HTR-8/SVneo (cell line): ENCODE results near the gene ATCAY.
"Not testable (repeated sequence)": the region's sequence is repeated elsewhere in the genome, so short reads cannot be mapped to it uniquely, and the experiment has no call there.

ENCODE experiments used
- DNase-seq: peaks from one replicate; pipeline ENCODE4 v3.0.0; 2011; ENCODE audit warnings: low spot score, mixed read lengths; ENCODE audit not compliant: insufficient read length
- FAIRE-seq: peaks from 2 replicates; lab custom pipeline; 2011; peaks lifted over from hg19 to GRCh38; lab: Jason Lieb, UNC

Gene ATCAY

DNA sequence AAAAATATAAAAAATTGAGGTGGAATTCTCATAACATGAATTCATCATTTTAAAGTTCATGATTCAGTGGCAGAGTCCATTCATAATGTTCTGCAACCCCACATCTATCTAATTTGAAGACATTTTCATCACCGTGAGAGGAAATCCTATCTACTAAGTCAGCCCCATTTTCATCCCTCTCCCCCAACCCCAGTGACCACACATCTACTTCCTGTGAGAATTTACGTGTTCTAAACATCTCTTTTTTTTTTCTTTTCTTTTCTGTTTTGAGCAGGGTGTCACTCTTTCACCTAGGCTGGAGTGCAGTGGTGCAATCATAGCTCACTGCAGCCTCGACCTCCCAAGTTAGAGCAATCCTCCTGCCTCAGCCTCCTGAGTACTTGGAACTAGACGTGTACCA lies 17.5 kb downstream of the ATCAY start:
- DNase-seq = no peak
- no peak for FAIRE-seq

GRCh38 chr19:3898426-3898825 lies 17.9 kb downstream of the ATCAY start:
- no peak for DNase-seq
- no peak for FAIRE-seq

GRCh38 chr19:3899531-3900294 lies 19.2 kb downstream of the ATCAY start:
- FAIRE-seq (no peak), DNase-seq (no peak)

- DNase-seq (no peak), FAIRE-seq (no peak)
Measured at GRCh38 chr19:3902317-3902973, 22.0 kb downstream of the ATCAY start.

DNA sequence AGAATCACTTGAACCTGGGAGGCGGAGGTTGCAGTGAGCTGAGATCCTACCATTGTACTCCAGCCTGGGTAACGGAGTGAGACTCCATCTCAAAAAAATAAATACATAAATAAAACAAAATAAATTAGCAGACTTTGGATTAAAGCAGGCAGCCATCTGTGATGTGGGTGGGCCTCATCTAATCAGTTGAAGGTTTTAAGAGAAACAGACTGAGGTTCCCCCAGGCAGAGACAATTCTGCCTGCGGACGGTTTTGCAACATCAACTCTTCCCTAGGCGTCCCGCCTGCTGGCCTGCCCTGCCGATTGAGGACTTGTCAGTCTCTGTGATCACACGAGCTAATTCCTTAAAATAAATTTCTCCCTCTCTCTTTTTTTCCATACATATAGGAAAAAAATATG lies 23.7 kb downstream of the ATCAY start:
- no peak for DNase-seq
- FAIRE-seq = no peak

GRCh38 chr19:3907626-3908265 lies 27.3 kb downstream of the ATCAY start:
- no peak for FAIRE-seq
- DNase-seq = no peak

DNA sequence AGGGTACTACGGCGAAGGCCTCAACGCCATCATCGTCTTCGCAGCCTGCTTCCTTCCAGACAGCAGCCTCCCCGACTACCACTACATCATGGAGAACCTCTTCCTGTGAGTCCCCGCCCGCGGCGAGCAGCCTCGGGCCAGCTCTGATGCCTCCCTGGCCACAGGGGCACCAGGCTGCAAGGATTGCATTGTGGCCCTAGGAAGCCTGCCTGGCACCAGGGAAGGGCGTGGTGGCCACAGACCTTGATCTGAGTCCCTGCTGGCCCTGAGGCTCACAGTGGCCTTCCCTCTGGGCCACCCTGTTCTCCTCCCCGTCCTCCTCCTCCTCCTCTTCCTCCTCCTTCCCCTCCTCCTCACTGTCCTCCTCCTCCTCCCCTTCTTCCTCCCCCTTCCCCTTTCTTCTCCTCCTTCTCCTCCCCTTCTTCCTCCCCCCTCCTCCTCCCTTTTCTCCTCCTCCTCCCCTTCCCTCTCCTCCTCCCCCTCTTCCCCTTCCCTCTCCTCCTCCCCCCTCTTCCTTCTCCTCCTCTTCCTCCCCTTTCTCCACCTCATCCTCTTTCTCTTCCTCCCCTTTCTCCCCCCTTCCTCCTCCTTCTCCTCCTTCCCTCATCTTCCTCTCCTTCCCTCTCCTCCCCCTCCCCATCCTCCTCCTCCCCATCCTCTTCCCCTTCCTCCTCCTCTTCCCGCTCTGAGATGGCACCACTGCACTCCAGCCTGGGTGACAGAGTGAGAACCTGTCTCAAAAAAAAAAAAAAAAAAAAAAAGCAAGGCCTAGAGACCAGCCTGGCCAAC lies 28.0 kb downstream of the ATCAY start:
- DNase-seq = no peak
- FAIRE-seq = no peak

GRCh38 chr19:3910105-3910504 lies 29.6 kb downstream of the ATCAY start:
- no peak for DNase-seq
- FAIRE-seq = no peak

DNA sequence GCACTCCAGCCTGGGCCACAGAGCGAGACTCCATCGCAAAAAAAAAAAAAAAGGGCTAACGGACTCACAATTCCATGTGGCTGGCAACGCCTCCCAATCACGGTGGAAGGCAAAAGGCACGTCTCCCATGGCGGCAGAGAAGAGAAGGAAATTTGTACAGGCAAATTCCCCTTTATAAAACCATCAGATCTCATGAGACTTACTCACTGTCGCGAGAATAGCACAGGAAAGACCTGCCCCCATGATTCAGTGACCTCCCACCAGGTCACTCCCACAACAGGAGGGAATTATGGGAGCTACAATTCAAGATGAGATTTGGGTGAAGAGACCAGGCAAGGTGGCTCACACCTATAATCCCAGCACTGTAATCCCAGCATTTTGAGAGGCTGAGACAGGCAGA lies 33.7 kb downstream of the ATCAY start:
- DNase-seq (no peak), FAIRE-seq (no peak)

DNA sequence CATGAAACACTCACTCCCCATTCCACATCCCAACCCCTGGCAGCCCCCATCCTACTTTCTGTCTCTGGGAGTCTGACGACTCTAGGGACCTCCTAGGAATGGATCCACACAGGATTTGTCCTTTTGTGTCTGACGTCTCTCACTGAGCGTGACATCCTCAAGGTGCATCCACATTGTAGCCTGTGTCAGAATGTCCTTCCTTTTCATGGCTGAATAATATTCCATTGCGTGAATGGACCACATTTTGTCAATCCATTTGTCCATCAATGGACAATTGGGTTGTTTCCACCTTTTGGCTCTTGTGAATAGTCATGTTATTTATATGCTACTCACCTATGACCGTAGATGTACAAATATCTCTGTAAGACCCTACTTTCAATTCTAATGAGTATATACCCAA lies 35.5 kb downstream of the ATCAY start:
- FAIRE-seq (no peak), DNase-seq (no peak)

DNA sequence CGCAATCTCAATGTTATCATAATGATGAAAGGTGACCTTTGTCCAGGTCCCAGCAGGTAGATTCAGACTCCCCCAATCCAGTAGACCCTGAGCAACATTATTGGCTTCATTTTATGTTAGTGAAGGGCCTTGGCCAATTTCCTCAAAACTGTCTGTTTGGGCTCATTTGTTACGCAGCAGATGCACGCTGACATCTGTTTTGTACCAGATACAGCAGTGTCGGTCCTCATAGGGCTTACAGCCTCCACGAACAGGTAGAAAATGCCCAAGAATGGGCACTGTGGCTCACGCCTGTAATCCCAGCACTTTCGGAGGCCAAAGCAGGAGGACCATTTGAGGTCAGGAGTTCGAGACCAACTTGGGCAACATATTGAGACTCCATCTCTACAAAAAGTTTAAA lies 39.3 kb downstream of the ATCAY start:
- DNase-seq (no peak), FAIRE-seq (no peak)

- DNase-seq = no peak
- FAIRE-seq = no peak
Measured at GRCh38 chr19:3923096-3923758, 42.7 kb downstream of the ATCAY start.

- no peak for DNase-seq
- no peak for FAIRE-seq
Measured at GRCh38 chr19:3923912-3924311, 43.4 kb downstream of the ATCAY start.

DNA sequence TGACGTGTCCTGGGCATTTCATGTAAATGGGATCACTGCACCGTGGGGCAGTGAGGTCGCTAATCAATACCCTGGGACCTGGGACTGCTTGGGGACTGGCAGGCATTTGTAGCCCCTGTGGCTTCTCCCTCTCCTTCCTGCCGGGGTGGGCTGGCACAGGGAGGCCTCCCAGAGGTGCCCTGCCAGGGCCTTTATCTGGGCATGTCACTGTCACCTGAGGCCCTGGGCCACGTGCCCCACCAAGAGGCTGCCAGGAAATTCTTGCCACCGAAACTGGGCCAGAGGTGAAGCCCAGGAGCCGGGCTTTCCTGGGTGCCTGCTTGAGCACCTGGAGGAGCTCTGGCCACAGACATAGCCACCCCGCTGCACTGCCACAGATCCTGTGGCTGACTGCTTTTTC lies 50.6 kb downstream of the ATCAY start:
- FAIRE-seq = no peak
- DNase-seq = no peak

GRCh38 chr19:3932931-3933810 lies 52.7 kb downstream of the ATCAY start, which contains the start of gene NMRK2:
Gene NMRK2 (plus strand): TSS chr19:3933069. CDS start chr19:3933672, 603 bp downstream.
- no peak for FAIRE-seq
- no peak for DNase-seq

DNA sequence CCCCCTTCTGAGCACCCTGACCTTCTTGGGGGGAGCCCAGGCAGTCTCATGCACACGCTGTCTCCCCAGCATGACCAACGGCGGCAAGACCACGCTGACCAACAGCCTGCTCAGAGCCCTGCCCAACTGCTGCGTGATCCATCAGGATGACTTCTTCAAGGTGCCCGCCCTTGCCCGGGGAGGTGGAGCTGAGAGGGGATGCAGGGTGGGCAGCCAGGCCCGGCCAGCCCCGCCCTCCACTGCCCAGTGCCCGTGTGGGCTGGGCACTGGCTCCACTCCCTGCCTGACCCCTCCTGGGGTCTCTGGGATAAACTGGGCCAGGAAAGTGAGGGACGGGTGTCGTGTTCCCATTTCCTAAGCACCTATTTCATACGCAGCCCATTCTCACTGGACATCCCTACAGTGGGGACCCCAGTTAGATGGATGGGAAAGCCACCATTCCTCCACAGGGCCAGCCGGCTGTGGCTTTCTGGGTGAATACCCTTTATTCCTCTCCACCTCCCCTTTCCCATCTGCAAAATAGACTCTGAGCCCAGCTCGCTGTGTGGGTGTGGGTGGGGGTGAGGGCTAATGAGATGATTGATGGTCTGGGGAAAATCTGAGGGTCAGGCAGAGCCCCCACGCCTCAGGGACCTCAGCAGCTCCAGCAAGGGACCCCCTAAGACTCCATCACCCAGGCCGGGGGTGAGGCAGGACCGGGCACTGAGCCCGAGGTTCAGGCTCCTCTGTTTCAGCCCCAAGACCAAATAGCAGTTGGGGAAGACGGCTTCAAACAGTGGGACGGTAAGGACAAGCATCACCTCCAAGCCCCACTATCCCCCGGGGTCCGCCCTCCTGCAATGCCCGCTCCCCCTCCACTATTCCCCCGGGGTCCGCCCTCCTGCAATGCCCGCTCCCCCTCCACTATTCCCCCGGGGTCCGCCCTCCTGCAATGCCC lies 56.3 kb downstream of the ATCAY start:
- FAIRE-seq (no peak), DNase-seq (no peak)

- not testable (repeated sequence) for DNase-seq, FAIRE-seq
Measured at GRCh38 chr19:3938300-3938950, 57.9 kb downstream of the ATCAY start.
